Prostate gland (tissue), 2 donors: ENCODE results near the gene GPR161. TPM values are rescaled to one million over a fixed set of nuclear protein-coding genes. Genes with fewer than 3 reads are reported as not detected.

Source experiments
- DNase-seq: peaks from one replicate; pipeline ENCODE4 v3.0.0-alpha.2; 2019; ENCODE audit warnings: low spot score
- H3K27ac ChIP-seq, 2 donors: fragments of 200-600 bp; sonication (generic); 2 replicates each; pipeline ENCODE4 v1.5.1; 2017 to 2019
- H3K27me3 ChIP-seq: fragments of 200-600 bp; sonication (generic); replicated peaks from 2 replicates; pipeline ENCODE4 v1.5.1; 2019; ENCODE audit not compliant: insufficient read depth
- H3K36me3 ChIP-seq, 2 donors: fragments of 200-600 bp; sonication (generic); 1 replicate in 1 of 2; 2 replicates in 1 of 2; pipeline versions ENCODE4 v1.5.1 to v1.8.1; 2017 to 2019
- H3K4me1 ChIP-seq: fragments of 200-600 bp; sonication (generic); replicated peaks from 2 replicates; pipeline ENCODE4 v1.5.1; 2019
- H3K4me3 ChIP-seq, 2 donors: fragments of 200-600 bp; sonication (generic); 2 replicates each; pipeline ENCODE4 v1.5.1; 2017 to 2019
- H3K9me3 ChIP-seq: fragments of 200-600 bp; sonication (generic); 2 replicates; pipeline ENCODE4 v1.5.1; 2017
- CTCF ChIP-seq, 4 experiments: fragments of 200-600 bp in 2 of 4; fragments of 450-650 bp in 2 of 4; sonication (generic) in 2 of 4; IDR thresholded peaks; 1 replicate in 3 of 4; 2 replicates in 1 of 4; pipeline ENCODE4 v1.5.1; 2016 to 2019; ENCODE audit warnings: antibody characterized with exemption in 4 of 4, mild to moderate bottlenecking in 2 of 4, moderate library complexity in 2 of 4
- POLR2A ChIP-seq: fragments of 450-650 bp; IDR thresholded peaks from one replicate; pipeline ENCODE4 v1.6.1; 2016; ENCODE audit warnings: antibody characterized with exemption, mild to moderate bottlenecking
- POLR2AphosphoS5 ChIP-seq: sonication (generic); formaldehyde crosslinking; IDR thresholded peaks from one replicate; pipeline ENCODE4 v1.6.1; 2017; ENCODE audit warnings: antibody characterized with exemption
- WGBS: methylation state at CpG from one replicate; pipeline ENCODE4 v1.1.5; 2018; 5-methylcytosine and 5-hydroxymethylcytosine counted together
- intact Hi-C: fragments of 100-400 bp; cut with DNase I; formaldehyde crosslinking; loops from one replicate; pipeline ENCODE4 v1.14.2; 2022
- total RNA-seq, 2 donors: library from RNA; depleted of rRNA; stranded (reverse); fragments of >200 nt; gene quantifications; one replicate each; pipeline ENCODE4 v1.1.0, GENCODE V29; 2016

Gene GPR161
- total RNA-seq, 2 donors from 2014 or later = 4.5 to 23.3 TPM

DNA sequence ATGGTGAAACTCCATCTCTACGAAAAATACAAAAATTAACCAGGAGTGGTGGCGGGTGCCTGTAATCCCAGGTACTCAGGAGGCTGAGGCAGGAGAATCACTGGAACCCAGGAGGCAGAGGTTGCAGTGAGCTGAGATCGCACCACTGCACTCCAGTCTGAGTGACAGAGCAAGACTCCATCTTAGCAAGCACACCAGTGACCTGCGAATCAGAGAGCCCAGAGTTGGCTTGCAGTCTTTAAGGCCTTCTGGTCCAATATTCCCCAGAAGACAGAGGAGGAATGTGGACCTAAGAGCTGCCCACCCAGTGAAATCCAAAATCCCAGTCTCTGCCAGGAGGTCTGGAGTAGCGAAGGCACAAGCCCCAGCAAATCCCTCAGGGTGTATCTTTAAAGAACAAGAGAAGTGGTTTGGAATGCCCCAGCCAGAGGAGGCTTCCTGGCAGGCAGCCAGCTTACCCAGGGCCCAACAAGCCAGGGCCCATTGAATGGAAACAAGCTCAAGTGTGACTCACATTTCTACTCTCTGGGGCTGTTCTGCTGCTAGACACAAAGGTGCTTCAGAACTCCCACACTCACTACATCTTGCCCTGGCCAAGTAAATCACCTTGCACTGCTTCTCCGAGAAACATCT lies 23.9 kb downstream of the GPR161 start:
- H3K27ac ChIP-seq = no peak overlapping the region
- TF ChIP-seq POLR2A (no peak), CTCF (IDR thresholded peaks at IDR 0.05) (no peak), POLR2AphosphoS5 (no peak)
- H3K36me3 ChIP-seq = no peaks in the 10 kb centered on the region
- peak; percentile 68 for DNase-seq
- WGBS = 70% methylated on average over 6 of the region's 6 CpGs
- no peaks in the 10 kb centered on the region for H3K27me3 ChIP-seq
- intact Hi-C loops = no loop called here
- no peaks in the 10 kb centered on the region for H3K4me1 ChIP-seq
- H3K4me3 ChIP-seq = no peak overlapping the region
- no peaks in the 10 kb centered on the region for H3K9me3 ChIP-seq

DNA sequence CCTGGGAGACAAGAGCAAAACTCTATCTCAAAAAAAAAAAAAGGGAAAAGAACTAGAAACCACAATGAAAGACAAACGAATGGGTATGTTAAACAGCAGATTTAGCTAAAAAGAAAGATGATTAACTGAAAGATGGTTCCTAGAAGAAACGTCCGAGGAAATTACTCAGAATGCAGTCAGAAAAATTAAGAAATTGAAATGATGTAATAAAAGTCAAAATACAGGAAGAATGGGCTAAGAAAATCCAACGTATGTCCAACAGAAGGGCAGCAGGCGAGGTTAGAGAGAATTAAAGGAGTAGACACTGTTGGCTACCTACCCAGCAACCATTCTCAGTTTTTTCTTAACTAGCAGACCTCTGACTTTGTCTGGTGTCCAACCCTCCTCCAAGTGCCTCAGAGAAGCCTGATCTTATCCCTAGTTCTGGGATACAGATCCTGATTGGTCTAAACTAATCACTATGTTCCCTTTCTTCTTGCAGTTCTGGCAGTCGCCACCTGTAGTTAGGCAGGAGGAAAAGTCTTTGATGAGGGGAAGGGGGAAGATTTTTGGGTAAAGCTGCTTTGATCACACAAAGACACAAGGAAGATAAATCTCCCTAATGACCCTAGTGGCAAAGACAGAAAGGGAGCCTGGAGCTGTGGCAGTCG lies 25.7 kb downstream of the GPR161 start:
- intact Hi-C loops = no loop called here
- no peak for DNase-seq
- TF ChIP-seq POLR2AphosphoS5 (no peak), CTCF (IDR thresholded peaks at IDR 0.05) (no peak), POLR2A (no peak)

GRCh38 chr1:168106274-168106673 lies 30.5 kb downstream of the GPR161 start:
- WGBS = 74% methylated on average over 8 of the region's 8 CpGs
- no peak for DNase-seq
- H3K36me3 ChIP-seq = no peaks in the 10 kb centered on the region

More for the DNA sequence above, 25.7 kb downstream of the GPR161 start:
- no peaks in the 10 kb centered on the region for H3K27me3 ChIP-seq
- no peak overlapping the region for H3K27ac ChIP-seq
- WGBS = 73% methylated on average over 7 of the region's 7 CpGs
- H3K4me1 ChIP-seq = no peaks in the 10 kb centered on the region
- H3K4me3 ChIP-seq = no peak overlapping the region
- H3K9me3 ChIP-seq = no peaks in the 10 kb centered on the region
- H3K36me3 ChIP-seq = no peaks in the 10 kb centered on the region

GRCh38 chr1:168105846-168106245 lies 30.9 kb downstream of the GPR161 start:
- TF ChIP-seq POLR2A (no peak), CTCF (IDR thresholded peaks at IDR 0.05) (no peak), POLR2AphosphoS5 (no peak)
- intact Hi-C loops = no loop called here
- H3K4me3 ChIP-seq = no peak overlapping the region
- H3K4me1 ChIP-seq = no peaks in the 10 kb centered on the region
- H3K27ac ChIP-seq = no peak overlapping the region
- H3K9me3 ChIP-seq = no peaks in the 10 kb centered on the region
- H3K27me3 ChIP-seq = no peaks in the 10 kb centered on the region
- no peak for DNase-seq
- 89% methylated on average over 6 of the region's 6 CpGs for WGBS
- H3K36me3 ChIP-seq = no peaks in the 10 kb centered on the region

More at GRCh38 chr1:168106274-168106673, 30.5 kb downstream of the GPR161 start:
- Histone ChIP-seq H3K9me3 (no peaks in the 10 kb centered on the region), H3K27ac (no peak overlapping the region), H3K4me1 (no peaks in the 10 kb centered on the region), H3K4me3 (no peak overlapping the region), H3K27me3 (no peaks in the 10 kb centered on the region)
- intact Hi-C loops = no loop called here
- TF ChIP-seq POLR2AphosphoS5 (no peak), CTCF (IDR thresholded peaks at IDR 0.05) (no peak), POLR2A (no peak)

DNA sequence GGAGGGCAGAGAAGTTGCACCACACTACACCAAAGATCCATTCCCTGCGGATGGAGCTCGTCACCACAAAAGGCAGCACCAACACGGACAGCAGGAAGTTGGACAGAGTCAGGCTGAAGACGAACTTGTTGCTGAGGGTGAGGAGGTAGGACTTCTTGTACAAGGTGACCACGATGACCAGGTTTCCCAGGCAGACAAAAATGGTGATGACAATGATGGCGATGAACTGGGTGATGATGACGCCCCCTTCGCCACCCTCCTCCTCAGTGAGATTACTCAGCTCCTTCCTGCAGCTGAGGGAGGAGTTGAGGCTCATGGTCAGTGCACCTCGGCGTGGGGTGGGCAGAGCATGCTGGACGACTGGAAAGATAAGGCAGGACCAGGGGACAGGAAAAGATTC lies 32.2 kb downstream of the GPR161 start:
- DNase-seq = no peak
- TF ChIP-seq POLR2AphosphoS5 = no peak
- TF ChIP-seq POLR2A = no peak
- TF ChIP-seq CTCF (IDR thresholded peaks at IDR 0.05) = no peak
- Histone ChIP-seq H3K4me1 (no peaks in the 10 kb centered on the region), H3K36me3 (no peaks in the 10 kb centered on the region), H3K27ac (no peak overlapping the region), H3K4me3 (no peak overlapping the region), H3K9me3 (no peaks in the 10 kb centered on the region), H3K27me3 (no peaks in the 10 kb centered on the region)
- intact Hi-C loops = no loop called here
- WGBS = 87% methylated on average over 11 of the region's 11 CpGs
